Measurements from ENCODE around the gene PRR5L.
"Not testable (repeated sequence)": the region's sequence is repeated elsewhere in the genome, so short reads cannot be mapped to it uniquely, and the experiment has no call there.

Gene PRR5L

DNA sequence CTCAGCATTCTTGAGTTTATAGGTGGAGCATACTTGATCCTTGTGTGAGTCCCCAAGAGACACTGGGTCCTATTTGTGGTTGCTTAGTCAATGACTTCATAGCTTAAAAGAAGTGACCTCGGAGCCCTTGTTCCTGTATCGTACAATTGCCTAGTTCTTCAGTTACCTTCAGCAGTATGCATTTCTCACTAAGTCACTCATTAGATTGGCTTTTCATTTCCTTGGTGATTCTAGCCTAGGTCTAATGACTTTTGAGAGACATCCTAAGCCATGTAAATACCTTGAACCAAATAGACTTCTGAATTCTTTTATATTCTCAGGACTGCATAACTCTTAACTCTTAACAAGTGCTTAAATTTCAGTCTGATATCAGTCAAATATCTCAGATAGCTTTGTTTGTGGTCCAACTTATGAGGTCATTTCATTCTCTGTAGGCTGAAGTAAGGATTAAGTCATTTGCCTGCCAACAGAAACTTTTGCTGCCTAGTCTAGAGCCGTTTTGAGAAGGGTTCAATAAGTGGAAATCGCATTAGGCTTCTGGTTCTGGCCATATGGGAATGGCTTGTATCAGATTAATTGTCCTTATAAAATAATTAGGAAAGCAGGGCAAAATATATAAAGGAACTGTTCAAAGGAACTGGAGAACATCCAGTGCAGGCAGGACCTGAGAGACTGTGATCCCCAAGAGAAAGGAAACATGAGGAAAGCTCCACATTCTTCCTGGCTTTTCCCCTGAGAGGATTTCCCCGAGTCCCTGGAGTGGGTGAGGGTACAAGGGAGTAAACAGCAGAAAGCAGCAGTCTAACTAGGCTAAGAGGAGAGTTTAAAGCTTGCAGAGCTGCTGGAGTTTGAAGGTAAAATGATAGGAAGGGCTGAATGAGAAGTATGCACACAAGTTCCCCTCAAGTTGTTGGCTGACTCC, 174.1 kb downstream of the PRR5L start:
- H3K4me3 ChIP-seq (ENCODE audit: low read depth, low read length), result peak overlapping the region; percentile 4; the same call in 1 of the 2 replicates
- peaks cover 24% of the 10 kb centered on the region for H3K4me1 ChIP-seq (ENCODE audit: control insufficient read depth, insufficient read depth, low read length, unreplicated experiment)
- H3K27me3 ChIP-seq (ENCODE audit: insufficient read depth, low read length), result no peaks in the 10 kb centered on the region
- peak overlapping the region; percentile 65 for H3K27ac ChIP-seq (ENCODE audit: low read depth, low read length)
- H3K79me2 ChIP-seq (ENCODE audit: control insufficient read depth, insufficient read depth, low read length, unreplicated experiment), result no peaks in the 10 kb centered on the region
- H3K36me3 ChIP-seq (ENCODE audit: insufficient read depth, low read length), result 0 out of 2 replicates have a peak, but pooled peaks cover 5% of the 10 kb centered on the region
- H2AFZ ChIP-seq (ENCODE audit: low read length, unreplicated experiment), result no peak overlapping the region

DNA sequence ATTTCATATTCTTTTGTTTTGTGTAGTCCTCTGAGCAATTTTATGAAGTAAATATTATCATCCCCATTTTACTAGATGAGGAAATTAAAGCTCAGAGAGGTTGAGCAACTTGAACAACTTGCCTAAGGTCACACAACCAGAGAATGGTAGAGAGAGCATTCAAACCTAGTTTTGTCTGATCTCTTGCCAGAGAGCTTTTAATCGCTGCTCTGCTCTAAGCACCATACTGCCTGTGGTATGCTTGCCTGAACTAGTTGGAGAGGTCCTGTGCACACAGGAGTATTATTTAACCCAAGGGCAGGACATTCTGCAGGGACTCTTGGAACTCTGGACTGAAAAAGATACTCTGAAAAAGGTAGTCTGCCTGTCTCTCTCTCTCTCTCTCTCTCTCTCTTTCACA, 175.5 kb downstream of the PRR5L start:
- Histone ChIP-seq H3K4me1 (ENCODE audit: control insufficient read depth, insufficient read depth, low read length, unreplicated experiment) (peaks cover 21% of the 10 kb centered on the region), H3K27ac (ENCODE audit: low read depth, low read length) (no peak overlapping the region), H2AFZ (ENCODE audit: low read length, unreplicated experiment) (no peak overlapping the region), H3K79me2 (ENCODE audit: control insufficient read depth, insufficient read depth, low read length, unreplicated experiment) (no peaks in the 10 kb centered on the region), H3K36me3 (ENCODE audit: insufficient read depth, low read length) (0 out of 2 replicates have a peak, but pooled peaks cover 2% of the 10 kb centered on the region), H3K27me3 (ENCODE audit: insufficient read depth, low read length) (no peaks in the 10 kb centered on the region), H3K4me3 (ENCODE audit: low read depth, low read length) (no peak overlapping the region)

DNA sequence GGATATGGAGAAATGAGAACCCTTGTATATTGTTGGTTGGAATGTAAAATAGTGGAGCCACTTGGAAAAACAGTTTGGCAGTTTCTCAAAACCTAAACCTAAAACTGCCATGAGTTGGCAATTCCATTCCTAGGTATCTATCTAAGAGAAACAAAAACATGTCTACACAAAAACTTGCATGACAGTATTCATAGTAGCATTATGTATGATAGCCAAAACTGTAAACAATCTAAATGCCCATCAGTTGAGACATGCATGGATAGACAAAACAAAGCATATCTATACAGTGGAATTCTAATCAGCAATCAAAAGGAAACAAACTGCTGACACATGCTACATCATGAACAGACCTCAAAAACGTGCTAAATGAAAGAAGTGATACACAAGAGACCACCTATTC, 179.1 kb downstream of the PRR5L start:
- no peak overlapping the region for H3K27ac ChIP-seq (ENCODE audit: low read depth, low read length)
- no peak overlapping the region for H2AFZ ChIP-seq (ENCODE audit: low read length, unreplicated experiment)
- peaks cover 7% of the 10 kb centered on the region for H3K4me1 ChIP-seq (ENCODE audit: control insufficient read depth, insufficient read depth, low read length, unreplicated experiment)
- H3K27me3 ChIP-seq (ENCODE audit: insufficient read depth, low read length), result no peaks in the 10 kb centered on the region
- H3K79me2 ChIP-seq (ENCODE audit: control insufficient read depth, insufficient read depth, low read length, unreplicated experiment), result no peaks in the 10 kb centered on the region
- H3K36me3 ChIP-seq (ENCODE audit: insufficient read depth, low read length), result 0 out of 2 replicates have a peak, but pooled peaks cover 2% of the 10 kb centered on the region
- H3K4me3 ChIP-seq (ENCODE audit: low read depth, low read length), result no peak overlapping the region

DNA sequence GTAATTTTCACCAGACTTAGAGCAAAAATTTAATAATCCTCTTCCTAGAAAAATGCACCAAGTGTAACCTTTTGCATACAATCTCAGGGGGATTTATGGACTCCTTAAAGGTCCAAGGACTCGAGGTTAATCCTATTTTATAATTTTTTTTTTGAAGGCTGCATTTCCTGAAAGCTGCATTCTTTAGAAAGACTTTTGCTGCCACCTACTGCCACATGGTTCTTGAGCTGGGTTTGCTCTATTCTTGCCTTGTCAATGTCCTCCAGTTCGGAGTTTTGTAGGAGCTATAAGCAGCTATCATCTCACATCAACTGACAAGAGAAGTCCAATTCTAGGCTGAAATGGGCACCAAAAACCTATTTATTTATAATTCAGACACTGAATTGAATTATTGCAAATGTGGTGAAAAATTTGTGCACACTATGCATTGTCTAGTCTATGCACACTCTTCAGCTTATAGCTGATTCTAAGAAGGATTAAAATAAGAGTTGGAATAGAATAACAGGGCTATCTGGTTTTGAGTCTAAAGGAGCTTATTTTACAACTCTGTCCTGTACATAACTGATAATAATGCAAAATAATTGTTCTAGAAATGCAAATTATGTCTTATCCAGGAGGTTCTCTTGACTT, 182.7 kb downstream of the PRR5L start:
- Histone ChIP-seq H3K4me1 (ENCODE audit: control insufficient read depth, insufficient read depth, low read length, unreplicated experiment) (no peaks in the 10 kb centered on the region), H2AFZ (ENCODE audit: low read length, unreplicated experiment) (no peak overlapping the region), H3K27me3 (ENCODE audit: insufficient read depth, low read length) (no peaks in the 10 kb centered on the region), H3K36me3 (ENCODE audit: insufficient read depth, low read length) (peaks cover 4% of the 10 kb centered on the region; the same call in 1 of the 2 replicates), H3K4me3 (ENCODE audit: low read depth, low read length) (no peak overlapping the region), H3K79me2 (ENCODE audit: control insufficient read depth, insufficient read depth, low read length, unreplicated experiment) (no peaks in the 10 kb centered on the region), H3K27ac (ENCODE audit: low read depth, low read length) (no peak overlapping the region)

DNA sequence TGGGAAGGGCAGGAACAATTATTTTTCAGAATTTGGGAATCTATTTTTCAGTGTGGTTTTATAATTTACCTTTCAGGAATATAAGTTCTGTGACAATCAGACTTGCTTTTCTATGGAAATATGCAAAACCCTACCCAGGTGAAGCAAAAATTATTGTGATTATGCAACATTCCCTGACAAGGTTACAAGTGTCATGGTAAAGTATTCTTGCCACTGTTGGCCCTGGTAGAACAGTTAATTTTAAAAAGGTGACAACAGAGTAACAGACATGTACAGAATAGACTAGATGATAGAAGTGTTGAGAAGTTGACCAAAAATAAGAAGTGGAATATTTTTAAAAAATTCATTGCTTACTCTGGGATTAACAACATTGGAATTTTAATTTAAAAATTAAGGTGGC, 184.7 kb downstream of the PRR5L start:
- H3K27me3 ChIP-seq (ENCODE audit: insufficient read depth, low read length), result no peaks in the 10 kb centered on the region
- H3K4me3 ChIP-seq (ENCODE audit: low read depth, low read length), result no peak overlapping the region
- H3K4me1 ChIP-seq (ENCODE audit: control insufficient read depth, insufficient read depth, low read length, unreplicated experiment), result no peaks in the 10 kb centered on the region
- no peak overlapping the region for H2AFZ ChIP-seq (ENCODE audit: low read length, unreplicated experiment)
- H3K36me3 ChIP-seq (ENCODE audit: insufficient read depth, low read length), result peaks cover 14% of the 10 kb centered on the region; the same call in 1 of the 2 replicates
- H3K27ac ChIP-seq (ENCODE audit: low read depth, low read length), result no peak overlapping the region
- no peaks in the 10 kb centered on the region for H3K79me2 ChIP-seq (ENCODE audit: control insufficient read depth, insufficient read depth, low read length, unreplicated experiment)

DNA sequence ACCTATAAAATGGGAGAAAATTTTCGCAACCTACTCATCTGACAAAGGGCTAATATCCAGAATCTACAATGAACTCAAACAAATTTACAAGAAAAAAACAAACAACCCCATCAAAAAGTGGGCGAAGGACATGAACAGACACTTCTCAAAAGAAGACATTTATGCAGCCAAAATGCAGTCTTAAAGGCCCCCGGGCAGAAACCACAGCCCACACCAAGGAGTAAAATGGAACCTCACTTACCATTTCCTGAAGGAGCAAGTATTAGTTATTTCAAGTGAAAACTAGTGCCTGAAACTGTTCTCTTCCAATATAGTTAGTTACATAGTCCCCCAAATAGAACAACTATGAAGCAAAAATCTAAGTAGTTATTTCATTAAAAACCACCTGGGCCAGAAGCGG, 187.0 kb downstream of the PRR5L start:
- H3K36me3 ChIP-seq (ENCODE audit: insufficient read depth, low read length), result peaks cover 17% of the 10 kb centered on the region; the same call in 1 of the 2 replicates
- H3K27ac ChIP-seq (ENCODE audit: low read depth, low read length); H3K27me3 ChIP-seq (ENCODE audit: insufficient read depth, low read length); H3K79me2 ChIP-seq (ENCODE audit: control insufficient read depth, insufficient read depth, low read length, unreplicated experiment); H3K4me3 ChIP-seq (ENCODE audit: low read depth, low read length); H3K4me1 ChIP-seq (ENCODE audit: control insufficient read depth, insufficient read depth, low read length, unreplicated experiment); H2AFZ ChIP-seq (ENCODE audit: low read length, unreplicated experiment): not testable (repeated sequence)

DNA sequence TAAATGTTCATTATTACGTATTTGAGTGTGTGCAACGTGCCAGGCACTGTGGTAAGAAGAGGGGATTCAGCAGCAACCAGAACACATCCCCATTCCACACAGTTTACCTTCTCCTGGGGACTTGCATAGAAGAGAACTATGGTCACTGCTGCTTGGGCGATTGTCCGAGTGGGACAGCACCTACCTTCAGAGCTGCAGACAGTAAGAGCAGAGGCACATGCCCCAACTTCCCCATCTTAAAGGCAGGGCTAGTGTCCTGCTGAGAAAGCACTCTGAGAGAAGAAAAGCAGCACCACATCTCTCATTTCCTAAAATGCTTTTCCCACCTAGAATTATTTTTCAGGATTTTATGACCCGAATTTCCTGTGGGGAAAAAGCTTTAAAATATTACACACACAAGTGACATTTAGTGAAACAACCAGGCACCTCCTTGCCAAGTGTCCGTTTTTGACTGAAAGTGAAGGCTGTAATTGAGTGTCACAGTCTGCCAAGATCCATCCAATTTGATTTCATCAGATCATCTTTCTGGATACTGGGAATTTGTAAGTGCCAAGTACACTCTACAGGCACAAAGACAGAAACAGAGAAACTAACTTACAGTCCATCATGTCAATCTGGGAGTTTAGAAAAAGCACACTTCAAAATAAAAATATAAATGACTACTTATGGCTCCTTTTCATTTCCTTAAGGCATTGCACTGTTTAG, 189.4 kb downstream of the PRR5L start:
- Histone ChIP-seq H3K27ac (ENCODE audit: low read depth, low read length) (no peak overlapping the region), H3K27me3 (ENCODE audit: insufficient read depth, low read length) (no peaks in the 10 kb centered on the region), H2AFZ (ENCODE audit: low read length, unreplicated experiment) (no peak overlapping the region), H3K36me3 (ENCODE audit: insufficient read depth, low read length) (peaks cover 17% of the 10 kb centered on the region; the same call in 1 of the 2 replicates), H3K4me3 (ENCODE audit: low read depth, low read length) (no peak overlapping the region), H3K4me1 (ENCODE audit: control insufficient read depth, insufficient read depth, low read length, unreplicated experiment) (peaks cover 8% of the 10 kb centered on the region), H3K79me2 (ENCODE audit: control insufficient read depth, insufficient read depth, low read length, unreplicated experiment) (no peaks in the 10 kb centered on the region)

DNA sequence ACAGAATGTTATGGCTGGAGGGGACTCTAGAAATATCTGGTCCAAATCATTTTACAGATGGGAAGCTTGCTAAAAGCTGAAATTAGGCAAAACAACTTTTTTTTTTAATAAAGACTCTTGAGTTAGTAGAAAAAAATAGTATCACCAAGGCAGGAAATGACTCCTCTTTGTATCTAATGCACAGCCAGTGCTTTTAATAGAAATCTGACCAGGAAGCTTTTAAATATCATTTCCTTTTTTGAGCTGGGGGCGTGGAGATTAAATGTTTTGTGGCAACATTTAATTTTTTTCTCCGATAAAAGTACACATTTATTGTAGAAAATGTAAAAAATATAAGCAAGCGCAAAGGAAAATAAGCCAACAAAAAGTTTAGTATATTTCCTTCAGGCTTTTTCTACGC, 191.5 kb downstream of the PRR5L start:
- peaks cover 8% of the 10 kb centered on the region for H3K4me1 ChIP-seq (ENCODE audit: control insufficient read depth, insufficient read depth, low read length, unreplicated experiment)
- no peaks in the 10 kb centered on the region for H3K27me3 ChIP-seq (ENCODE audit: insufficient read depth, low read length)
- no peak overlapping the region for H3K4me3 ChIP-seq (ENCODE audit: low read depth, low read length)
- H2AFZ ChIP-seq (ENCODE audit: low read length, unreplicated experiment), result no peak overlapping the region
- peaks cover 17% of the 10 kb centered on the region; the same call in 1 of the 2 replicates for H3K36me3 ChIP-seq (ENCODE audit: insufficient read depth, low read length)
- no peak overlapping the region for H3K27ac ChIP-seq (ENCODE audit: low read depth, low read length)
- no peaks in the 10 kb centered on the region for H3K79me2 ChIP-seq (ENCODE audit: control insufficient read depth, insufficient read depth, low read length, unreplicated experiment)

DNA sequence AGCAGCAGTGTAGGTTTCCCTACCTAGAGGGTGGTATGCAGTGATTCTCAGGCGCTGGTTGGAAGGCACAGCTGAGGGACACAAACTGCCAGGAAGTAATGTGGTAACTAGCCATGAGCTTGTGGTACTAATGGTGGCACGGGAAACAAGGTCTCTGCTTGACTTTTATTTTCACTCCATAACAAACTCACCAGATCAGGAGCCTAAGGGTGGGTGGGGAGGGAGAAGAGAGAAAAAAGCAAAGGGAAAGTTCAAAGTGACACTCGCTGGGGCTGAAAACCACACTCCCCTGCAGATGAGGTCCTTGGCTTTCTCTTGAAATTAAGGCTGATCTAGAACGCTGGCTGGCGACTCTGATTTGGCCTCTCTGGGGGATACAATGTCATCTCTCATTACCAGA, 192.0 kb downstream of the PRR5L start:
- Histone ChIP-seq H3K27ac (ENCODE audit: low read depth, low read length) (no peak overlapping the region), H3K4me1 (ENCODE audit: control insufficient read depth, insufficient read depth, low read length, unreplicated experiment) (peaks cover 8% of the 10 kb centered on the region), H2AFZ (ENCODE audit: low read length, unreplicated experiment) (no peak overlapping the region), H3K79me2 (ENCODE audit: control insufficient read depth, insufficient read depth, low read length, unreplicated experiment) (no peaks in the 10 kb centered on the region), H3K4me3 (ENCODE audit: low read depth, low read length) (no peak overlapping the region), H3K27me3 (ENCODE audit: insufficient read depth, low read length) (no peaks in the 10 kb centered on the region), H3K36me3 (ENCODE audit: insufficient read depth, low read length) (peaks cover 17% of the 10 kb centered on the region; the same call in 1 of the 2 replicates)

DNA sequence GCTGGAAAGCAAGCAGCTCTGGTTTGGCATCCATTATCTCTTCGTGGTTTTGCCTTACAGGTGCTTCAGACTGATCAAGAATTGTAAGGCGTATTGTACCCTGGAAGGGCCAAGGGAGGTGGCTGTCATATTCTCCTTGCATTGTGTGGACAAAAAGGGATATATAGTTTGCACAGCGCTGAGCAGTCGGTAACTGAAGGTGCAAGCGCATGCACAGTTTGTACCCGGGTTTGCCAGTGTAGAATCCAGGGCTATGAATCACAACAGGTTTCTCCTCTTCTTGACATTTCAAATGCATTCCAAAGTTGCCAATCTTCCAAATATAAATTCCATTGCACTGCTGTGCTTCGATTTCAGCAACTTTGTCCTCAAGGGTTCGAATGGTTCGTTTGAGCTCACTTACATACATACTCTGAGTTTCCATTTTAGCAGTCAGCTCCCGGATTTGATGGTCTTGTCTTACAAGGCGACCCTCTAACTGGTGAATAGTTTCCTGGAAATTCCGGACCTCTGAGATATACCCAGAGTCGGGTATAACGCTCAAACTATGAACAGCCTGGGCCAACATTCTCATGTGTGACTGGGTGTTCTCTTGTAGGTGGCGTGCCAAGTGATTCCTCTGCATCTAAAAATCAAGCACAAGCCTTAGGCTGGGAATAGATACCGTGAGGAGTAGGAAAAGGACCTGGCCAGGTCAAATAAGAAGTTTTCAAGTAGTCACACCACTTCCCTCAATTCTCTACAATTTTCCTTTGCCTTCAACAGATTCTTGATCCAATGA, 194.1 kb downstream of the PRR5L start:
- no peak overlapping the region for H3K27ac ChIP-seq (ENCODE audit: low read depth, low read length)
- peaks cover 6% of the 10 kb centered on the region; the same call in 1 of the 2 replicates for H3K36me3 ChIP-seq (ENCODE audit: insufficient read depth, low read length)
- H3K27me3 ChIP-seq (ENCODE audit: insufficient read depth, low read length), result no peaks in the 10 kb centered on the region
- no peaks in the 10 kb centered on the region for H3K79me2 ChIP-seq (ENCODE audit: control insufficient read depth, insufficient read depth, low read length, unreplicated experiment)
- H2AFZ ChIP-seq (ENCODE audit: low read length, unreplicated experiment), result no peak overlapping the region
- peaks cover 8% of the 10 kb centered on the region for H3K4me1 ChIP-seq (ENCODE audit: control insufficient read depth, insufficient read depth, low read length, unreplicated experiment)
- no peak overlapping the region for H3K4me3 ChIP-seq (ENCODE audit: low read depth, low read length)
